ENCODE results near the gene DNTT.

GRCh38 chr10:96360331-96360730 is 56.1 kb downstream of the DNTT start:
- TF ChIP-seq CTCF (conservative IDR thresholded peaks at IDR 0.05 in 1 of 2, IDR thresholded peaks at IDR 0.05 in 1 of 2; ENCODE audit: extremely low read depth in 1 of 2, insufficient read depth in 1 of 2, low read depth in 1 of 2, low read length in 2 of 2) (no peak), EZH2 (IDR thresholded peaks at IDR 0.05; ENCODE audit: borderline replicate concordance, low read length) (no peak)
